Measurements from ENCODE around the gene ANKRD40.

GRCh38 chr17:50661348-50661747, 46.4 kb downstream of the ANKRD40 start:
- TF ChIP-seq CTCF (IDR thresholded peaks at IDR 0.05; ENCODE audit: extremely low read depth in 1 of 2, insufficient read depth in 1 of 2, low read depth in 1 of 2, low read length in 2 of 2): no peak
- TF ChIP-seq FOS (IDR thresholded peaks at IDR 0.05; ENCODE audit: borderline replicate concordance, insufficient read depth, low read length): no peak
- no peak for TF ChIP-seq MYC (IDR thresholded peaks at IDR 0.05; ENCODE audit: low read depth, low read length)
